Brain microvascular endothelial cell (primary cell): ENCODE data around the gene B3GALT5.

Experiments
- DNase-seq: peaks from one replicate; pipeline ENCODE4 v3.0.0-alpha.2; 2020
- H3K27ac ChIP-seq: fragments of 250-450 bp; sonication (Bioruptor Pico); 2 replicates; pipeline ENCODE4 v1.5.1; 2020; ENCODE audit warnings: mild to moderate bottlenecking, moderate library complexity
- H3K27me3 ChIP-seq: fragments of 250-450 bp; sonication (Bioruptor Pico); replicated peaks from 2 replicates; pipeline ENCODE4 v1.5.1; 2020; ENCODE audit warnings: mild to moderate bottlenecking
- H3K36me3 ChIP-seq: fragments of 250-450 bp; sonication (Bioruptor Pico); replicated peaks from 2 replicates; pipeline ENCODE4 v1.5.1; 2020; ENCODE audit warnings: mild to moderate bottlenecking
- H3K4me3 ChIP-seq: 2 replicates; pipeline ENCODE4 v1.5.1; 2011; ENCODE audit warnings: low read depth, mild to moderate bottlenecking, control low read depth, low read length, moderate library complexity
- in situ Hi-C: cut with HindIII; loops from 2 replicates; pipeline ENCODE4 v1.10.0; 2017; ENCODE audit warnings: low sequenced_read_pairs, low pct_ligation_motif_present
- TF ChIP-seq, protein P1 (sequence below): IDR thresholded peaks from 2 replicates; pipeline ENCODE4 v1.5.1; 2011; ENCODE audit warnings: low read depth, mild to moderate bottlenecking, moderate library complexity, low read length, control low read depth, inconsistent platforms; ENCODE audit errors: missing control alignments

B3GALT5 gene

GRCh38 chr21:39696196-39696595 is 83.5 kb downstream of the B3GALT5 start:
- H3K36me3 ChIP-seq, result no peaks in the 10 kb centered on the region
- TF ChIP-seq, protein P1, sequence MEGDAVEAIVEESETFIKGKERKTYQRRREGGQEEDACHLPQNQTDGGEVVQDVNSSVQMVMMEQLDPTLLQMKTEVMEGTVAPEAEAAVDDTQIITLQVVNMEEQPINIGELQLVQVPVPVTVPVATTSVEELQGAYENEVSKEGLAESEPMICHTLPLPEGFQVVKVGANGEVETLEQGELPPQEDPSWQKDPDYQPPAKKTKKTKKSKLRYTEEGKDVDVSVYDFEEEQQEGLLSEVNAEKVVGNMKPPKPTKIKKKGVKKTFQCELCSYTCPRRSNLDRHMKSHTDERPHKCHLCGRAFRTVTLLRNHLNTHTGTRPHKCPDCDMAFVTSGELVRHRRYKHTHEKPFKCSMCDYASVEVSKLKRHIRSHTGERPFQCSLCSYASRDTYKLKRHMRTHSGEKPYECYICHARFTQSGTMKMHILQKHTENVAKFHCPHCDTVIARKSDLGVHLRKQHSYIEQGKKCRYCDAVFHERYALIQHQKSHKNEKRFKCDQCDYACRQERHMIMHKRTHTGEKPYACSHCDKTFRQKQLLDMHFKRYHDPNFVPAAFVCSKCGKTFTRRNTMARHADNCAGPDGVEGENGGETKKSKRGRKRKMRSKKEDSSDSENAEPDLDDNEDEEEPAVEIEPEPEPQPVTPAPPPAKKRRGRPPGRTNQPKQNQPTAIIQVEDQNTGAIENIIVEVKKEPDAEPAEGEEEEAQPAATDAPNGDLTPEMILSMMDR, result no peak
- no peak for DNase-seq
- in situ Hi-C loops, result no loop called here
- H3K27ac ChIP-seq, result no peak overlapping the region
- H3K27me3 ChIP-seq, result no peaks in the 10 kb centered on the region
- H3K4me3 ChIP-seq, result no peak overlapping the region

DNA sequence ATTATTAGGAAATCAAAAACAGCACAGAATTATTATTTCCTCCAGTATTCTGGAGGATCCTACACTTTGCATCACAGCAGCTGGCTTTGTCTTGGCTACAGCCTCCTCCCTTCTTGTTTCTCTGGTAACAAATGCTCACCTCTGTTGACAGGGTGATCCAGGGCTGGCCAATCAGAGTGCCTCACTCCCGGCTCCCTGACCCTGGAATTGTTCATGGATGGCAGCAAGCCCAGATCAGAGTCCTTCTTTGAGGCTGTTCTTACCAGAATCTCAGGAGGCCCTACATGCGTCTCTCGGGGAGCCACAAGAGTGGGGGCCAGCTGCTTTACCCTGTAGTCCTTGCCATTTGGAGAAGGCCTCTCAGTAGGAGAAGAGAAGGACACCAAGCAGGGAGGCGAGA is 83.9 kb downstream of the B3GALT5 start:
- DNase-seq, result no peak
- TF ChIP-seq, protein P1, result no peak
- H3K36me3 ChIP-seq, result no peaks in the 10 kb centered on the region
- no peak overlapping the region for H3K4me3 ChIP-seq
- no peaks in the 10 kb centered on the region for H3K27me3 ChIP-seq
- H3K27ac ChIP-seq, result no peak overlapping the region
- in situ Hi-C loops, result no loop called here

GRCh38 chr21:39700318-39700717 is 87.6 kb downstream of the B3GALT5 start:
- DNase-seq, result no peak
- in situ Hi-C loops, result loop anchor here (25.0 kb wide), 1 partner anchor 188 kb away; no protein-coding TSS in a partner anchor
- no peaks in the 10 kb centered on the region for H3K27me3 ChIP-seq
- H3K36me3 ChIP-seq, result no peaks in the 10 kb centered on the region
- H3K27ac ChIP-seq, result no peak overlapping the region
- H3K4me3 ChIP-seq, result no peak overlapping the region
- TF ChIP-seq, protein P1, result no peak

DNA sequence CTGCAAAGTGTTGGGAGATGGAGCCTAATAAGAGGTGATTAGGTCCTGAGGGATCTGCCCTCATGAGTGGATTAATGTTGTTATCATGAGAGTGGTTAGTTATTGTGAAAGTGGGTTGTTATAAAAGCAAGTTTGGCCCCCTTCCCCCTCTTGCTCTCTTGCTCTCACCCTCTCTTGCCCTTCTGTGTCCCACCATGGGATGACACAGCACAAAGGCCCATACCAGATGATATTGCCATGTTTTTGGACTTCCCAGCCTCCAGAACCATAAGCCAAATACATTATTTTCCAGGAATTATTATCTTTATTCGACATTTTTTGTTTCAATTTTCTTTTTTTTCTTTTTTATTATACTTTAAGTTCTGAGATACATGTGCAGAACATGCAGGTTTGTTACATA is 90.8 kb downstream of the B3GALT5 start:
- in situ Hi-C loops, result loop anchor here (25.0 kb wide), 1 partner anchor 191 kb away; no protein-coding TSS in a partner anchor
- Histone ChIP-seq H3K36me3 (no peaks in the 10 kb centered on the region), H3K4me3 (no peak overlapping the region), H3K27ac (no peak overlapping the region), H3K27me3 (no peaks in the 10 kb centered on the region)
- no peak for DNase-seq
- TF ChIP-seq, protein P1, result no peak

- H3K4me3 ChIP-seq, result no peak overlapping the region
- H3K27ac ChIP-seq, result no peak overlapping the region
- TF ChIP-seq, protein P1, result no peak
- no peaks in the 10 kb centered on the region for H3K27me3 ChIP-seq
- no peaks in the 10 kb centered on the region for H3K36me3 ChIP-seq
- in situ Hi-C loops, result loop anchor here (25.0 kb wide), 1 partner anchor 194 kb away; no protein-coding TSS in a partner anchor
- DNase-seq, result no peak
Observed at GRCh38 chr21:39705849-39706248, 93.1 kb downstream of the B3GALT5 start.

DNA sequence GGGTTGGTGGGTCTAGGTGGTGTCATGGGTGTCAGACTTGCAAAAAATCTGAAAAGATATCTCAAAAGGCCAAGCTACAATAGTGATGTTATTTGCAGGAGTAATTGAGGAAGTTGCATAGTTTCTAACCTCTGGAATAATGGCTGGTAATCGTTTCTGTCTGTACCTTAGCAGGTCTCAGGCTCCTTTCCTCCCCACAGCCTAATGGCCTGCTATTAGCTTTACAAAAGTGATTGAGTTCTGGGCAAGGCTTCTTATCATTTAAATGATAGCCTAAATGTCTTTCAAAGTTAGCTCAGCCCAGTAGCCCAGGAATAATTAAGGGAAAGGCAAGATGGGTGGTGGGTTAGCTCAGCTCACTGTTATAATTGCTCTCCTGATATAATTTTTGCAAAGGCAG is 94.6 kb downstream of the B3GALT5 start:
- Histone ChIP-seq H3K36me3 (no peaks in the 10 kb centered on the region), H3K27ac (no peak overlapping the region), H3K27me3 (no peaks in the 10 kb centered on the region), H3K4me3 (no peak overlapping the region)
- DNase-seq, result no peak
- TF ChIP-seq, protein P1, result no peak
- in situ Hi-C loops, result loop anchor here (25.0 kb wide), 1 partner anchor 195 kb away; no protein-coding TSS in a partner anchor
